Myocyte (in vitro differentiated cells): Measurements from ENCODE around the gene HS3ST4. TPM values are rescaled to one million over a fixed set of nuclear protein-coding genes. Genes with fewer than 3 reads are reported as not detected.

Experiments used
- DNase-seq: peaks from one replicate; pipeline ENCODE4 v3.0.0-alpha.2; 2012; ENCODE audit warnings: low read depth
- total RNA-seq: library from RNA; depleted of rRNA; stranded (reverse); fragments of >200 nt; gene quantifications from 2 replicates; pipeline ENCODE4 v1.2.3, GENCODE V29; 2014

Gene HS3ST4
- total RNA-seq, 1 donor from 2014 or later: not detected

DNA sequence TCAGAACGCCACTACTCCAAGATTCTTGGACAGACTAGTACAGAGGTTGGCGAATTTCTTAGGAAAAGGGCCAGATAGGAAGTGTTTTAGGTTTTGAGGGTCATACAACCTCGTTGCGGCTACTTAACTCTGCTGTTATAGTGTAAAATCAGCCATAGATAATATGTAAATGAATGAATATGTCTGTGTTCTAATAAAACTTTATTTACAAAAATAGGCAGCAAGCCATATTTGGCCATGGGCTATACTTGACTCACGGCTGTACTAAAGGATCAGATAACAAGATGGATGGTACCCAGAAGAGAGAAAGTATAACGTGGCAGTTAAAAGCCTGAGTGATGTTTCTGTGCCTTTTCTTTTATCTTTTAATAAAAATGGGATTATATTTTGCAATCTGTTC lies 125.5 kb downstream of the HS3ST4 start:
- DNase-seq: no peak

GRCh38 chr16:25817876-25818275 lies 126.1 kb downstream of the HS3ST4 start:
- DNase-seq: no peak

- DNase-seq: no peak
Observed at GRCh38 chr16:25823891-25824290, 132.1 kb downstream of the HS3ST4 start.

DNA sequence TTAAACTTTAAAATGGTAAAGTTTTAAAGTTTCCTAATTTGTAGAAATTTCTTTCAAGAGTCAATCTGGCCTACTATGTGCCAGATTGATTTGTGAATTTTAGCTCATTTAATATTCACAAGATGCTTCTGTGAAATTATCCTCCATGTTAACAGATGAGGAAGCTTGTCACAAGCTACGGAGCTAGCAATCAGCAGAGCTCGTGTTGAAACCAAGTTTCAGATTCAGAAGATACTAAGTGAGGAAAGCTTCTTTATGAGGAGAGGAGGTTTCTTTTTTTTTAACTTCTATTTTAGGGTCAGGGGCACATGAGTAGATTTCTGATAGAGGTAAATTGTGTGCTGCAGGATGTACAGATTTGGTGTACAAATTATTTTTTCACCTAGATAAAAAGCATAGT lies 135.9 kb downstream of the HS3ST4 start:
- DNase-seq: no peak

DNA sequence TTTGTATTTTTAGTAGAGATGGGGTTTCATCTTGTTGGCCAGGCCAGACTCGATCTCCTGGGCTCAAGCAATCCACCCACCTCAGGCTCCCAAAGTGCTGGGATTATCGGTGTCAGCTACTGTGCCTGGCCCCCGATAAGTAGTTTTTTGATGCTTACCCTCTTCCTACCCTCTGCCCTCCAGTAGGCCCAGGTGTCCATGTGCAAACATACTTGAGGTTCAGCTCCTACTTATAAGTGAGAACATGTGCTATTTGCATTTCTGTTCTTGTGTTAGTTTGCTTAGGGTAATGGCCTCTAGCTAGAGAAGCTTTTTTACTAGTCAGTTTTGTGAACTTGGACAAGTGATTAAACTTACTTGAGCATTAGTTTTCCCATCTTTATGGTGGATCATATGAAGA lies 136.8 kb downstream of the HS3ST4 start:
- DNase-seq: no peak

GRCh38 chr16:25832291-25832690 lies 140.5 kb downstream of the HS3ST4 start:
- DNase-seq: no peak

DNA sequence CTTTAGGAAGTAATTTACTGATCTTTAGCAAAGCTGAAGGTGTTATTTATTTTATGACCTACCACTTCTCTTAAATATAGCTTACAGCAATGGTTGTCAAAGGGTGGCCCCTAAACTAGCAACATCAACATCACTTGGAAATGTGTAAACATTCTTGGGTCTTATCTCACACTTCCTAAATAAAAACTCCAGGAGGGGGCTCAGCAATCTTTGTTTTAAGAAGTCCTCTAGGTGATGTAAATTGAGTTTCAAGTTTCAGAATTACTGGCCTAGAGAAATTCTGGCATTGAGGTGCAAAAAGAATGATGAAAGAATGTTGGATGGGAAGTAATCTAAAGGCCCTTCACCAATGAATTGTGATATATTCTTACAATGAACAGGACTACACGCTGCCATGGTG lies 142.3 kb downstream of the HS3ST4 start:
- DNase-seq: no peak

GRCh38 chr16:25835126-25835525 lies 143.4 kb downstream of the HS3ST4 start:
- DNase-seq: no peak

DNA sequence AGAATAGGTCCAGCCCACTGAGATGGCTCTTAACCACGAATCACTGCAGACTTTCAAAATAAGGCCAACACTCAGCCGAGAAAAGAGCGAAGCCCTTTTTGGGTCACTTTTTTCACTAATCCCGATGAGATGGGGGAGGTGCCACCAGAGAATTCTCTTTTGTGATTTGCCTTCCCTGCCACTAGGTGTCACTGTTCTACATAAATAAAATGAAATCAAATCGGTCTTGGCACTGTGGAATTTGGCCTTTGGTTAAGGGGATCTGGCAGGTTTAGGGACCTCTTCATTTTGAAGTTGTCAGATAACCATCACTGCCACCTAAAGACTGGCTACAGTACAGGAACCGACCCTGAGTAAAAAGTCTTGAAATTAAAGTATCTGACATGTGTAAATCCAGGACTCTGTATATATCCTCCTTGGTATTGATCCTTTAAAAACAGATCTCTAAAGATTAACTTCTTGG lies 147.0 kb downstream of the HS3ST4 start:
- DNase-seq: peak; percentile 54

GRCh38 chr16:25841761-25842160 lies 150.0 kb downstream of the HS3ST4 start:
- DNase-seq: no peak

GRCh38 chr16:25845901-25846300 lies 154.1 kb downstream of the HS3ST4 start:
- no peak for DNase-seq

DNA sequence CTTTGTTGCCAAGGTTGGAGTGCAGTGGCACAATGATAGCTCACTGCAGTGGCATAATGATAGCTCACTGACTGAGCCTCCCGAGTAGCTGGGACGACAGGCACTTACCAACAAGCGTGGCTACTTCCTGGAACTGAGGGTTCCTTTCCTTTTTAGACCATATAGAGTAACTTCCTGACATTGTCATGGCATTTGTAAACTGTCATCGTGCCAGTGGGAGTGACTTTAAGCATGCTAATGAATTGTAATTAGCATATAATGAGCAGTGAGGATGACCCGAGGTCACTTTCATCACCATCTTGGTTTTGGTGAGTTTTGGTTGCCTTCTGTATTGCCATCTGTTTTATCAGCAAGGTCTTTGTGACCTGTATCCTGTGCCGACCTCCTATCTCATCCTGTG lies 162.4 kb downstream of the HS3ST4 start:
- no peak for DNase-seq

DNA sequence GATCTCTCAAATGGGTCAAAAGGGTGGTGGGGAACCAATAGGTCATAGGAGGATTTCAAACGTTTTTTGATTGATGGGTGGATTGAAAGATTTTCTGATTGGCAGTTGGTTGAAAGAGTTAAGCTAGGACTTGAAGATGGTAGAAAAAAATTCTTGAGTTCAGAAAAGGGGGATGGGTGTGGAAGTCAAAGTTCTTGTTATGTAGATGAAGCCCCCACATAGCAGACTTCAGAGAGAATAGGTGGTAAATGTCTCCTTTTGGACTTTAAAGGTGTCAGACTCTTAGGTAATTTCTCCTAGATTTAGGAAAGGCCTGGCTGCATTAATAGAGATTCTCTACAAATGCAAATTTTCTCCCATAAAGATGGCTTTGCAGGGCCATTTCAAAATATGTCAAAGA lies 163.3 kb downstream of the HS3ST4 start:
- DNase-seq: no peak

DNA sequence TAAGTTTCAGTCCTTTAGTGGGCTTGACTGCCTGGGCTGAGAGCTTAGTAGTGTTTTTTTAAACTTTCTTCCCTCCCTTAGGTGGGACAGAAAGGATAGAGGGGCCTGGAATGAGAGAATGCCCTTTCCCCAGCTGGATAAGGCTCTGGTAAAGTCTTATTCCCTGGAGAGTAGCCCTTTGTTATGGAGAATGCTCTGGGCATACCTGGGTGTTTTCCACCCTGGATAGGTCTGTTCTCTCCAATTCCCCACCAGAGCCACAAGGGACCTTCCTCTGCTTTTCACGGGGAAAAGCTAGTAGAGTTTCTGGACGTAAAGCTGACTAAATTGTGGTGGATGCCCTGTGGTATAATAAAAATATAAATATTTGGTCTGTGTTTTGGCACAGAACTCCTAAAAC lies 164.1 kb downstream of the HS3ST4 start:
- no peak for DNase-seq

- DNase-seq: no peak
Observed at GRCh38 chr16:25859645-25860044, 167.9 kb downstream of the HS3ST4 start.

GRCh38 chr16:25867041-25867440 lies 175.3 kb downstream of the HS3ST4 start:
- DNase-seq: no peak

GRCh38 chr16:25868106-25868505 lies 176.3 kb downstream of the HS3ST4 start:
- DNase-seq: no peak

- no peak for DNase-seq
Observed at GRCh38 chr16:25868706-25869370, 177.1 kb downstream of the HS3ST4 start.

GRCh38 chr16:25872369-25873070 lies 180.8 kb downstream of the HS3ST4 start:
- DNase-seq: no peak

- DNase-seq: no peak
Observed at GRCh38 chr16:25874196-25874595, 182.4 kb downstream of the HS3ST4 start.

GRCh38 chr16:25875956-25876598 lies 184.3 kb downstream of the HS3ST4 start:
- DNase-seq: no peak

GRCh38 chr16:25877103-25877502 lies 185.3 kb downstream of the HS3ST4 start:
- no peak for DNase-seq

DNA sequence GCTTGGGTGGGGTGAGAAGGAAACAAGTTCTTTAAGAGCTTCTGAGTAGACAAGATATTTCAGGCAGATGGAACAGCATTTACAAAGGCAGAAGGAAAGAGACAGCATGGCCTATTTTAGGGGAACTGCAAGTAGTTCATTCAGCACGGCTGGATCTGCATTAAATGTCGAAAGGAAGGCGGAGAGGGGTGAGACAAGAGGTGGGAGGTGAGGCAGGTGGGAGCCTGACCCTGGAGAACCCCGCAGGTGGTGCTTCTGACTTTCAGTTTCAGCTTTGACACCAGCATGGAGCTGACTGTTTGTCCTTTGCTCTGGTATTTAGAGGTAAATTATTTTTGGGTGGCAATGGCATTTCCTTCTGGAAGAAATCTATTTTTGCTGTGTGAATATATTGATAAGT lies 194.8 kb downstream of the HS3ST4 start:
- DNase-seq: no peak
